GM13977 (cell line): ENCODE results near the gene SLC17A5.
A peak's percentile ranks its signal among the peaks of the same experiment; 100 is the strongest.

Experiments used
- DNase-seq: peaks from one replicate; pipeline ENCODE4 v3.0.0; 2012; ENCODE audit warnings: low spot score
- CTCF ChIP-seq: IDR thresholded peaks from 2 replicates; pipeline ENCODE4 v1.5.1; 2012; ENCODE audit warnings: mild to moderate bottlenecking, control low read depth; ENCODE audit not compliant: insufficient read depth; ENCODE audit errors: extremely low read depth, missing control alignments
- in situ Hi-C: fragments of 300-500 bp; cut with MboI; formaldehyde crosslinking; loops from one replicate; pipeline ENCODE4 v1.12.0; 2022; ENCODE audit warnings: low sequenced_read_pairs, low pct_unique_long_range_greater_than_20kb, mixed read lengths, inconsistent platforms; ENCODE audit not compliant: unreplicated experiment

Gene SLC17A5

GRCh38 chr6:73665686-73666319 lies 12.0 kb upstream of the SLC17A5 start:
- TF ChIP-seq CTCF: no peak
- DNase-seq: no peak
- in situ Hi-C loops: no loop called here

GRCh38 chr6:73664701-73665100 lies 10.9 kb upstream of the SLC17A5 start:
- TF ChIP-seq CTCF: no peak
- DNase-seq: no peak
- in situ Hi-C loops: no loop called here

- TF ChIP-seq CTCF: no peak
- no peak for DNase-seq
- in situ Hi-C loops: no loop called here
Measured at GRCh38 chr6:73657201-73657600, 3.4 kb upstream of the SLC17A5 start.

GRCh38 chr6:73656531-73657145 lies 2.8 kb upstream of the SLC17A5 start:
- DNase-seq: no peak
- no peak for TF ChIP-seq CTCF
- in situ Hi-C loops: no loop called here

- no peak for TF ChIP-seq CTCF
- in situ Hi-C loops: no loop called here
- no peak for DNase-seq
Measured at GRCh38 chr6:73655341-73655917, 1.6 kb upstream of the SLC17A5 start.

GRCh38 chr6:73652637-73653570 lies 888 bp downstream of the SLC17A5 start:
- in situ Hi-C loops: no loop called here
- peak; percentile 81 for DNase-seq
- TF ChIP-seq CTCF: peak; percentile 34
